HEK293T (cell line): Measurements from ENCODE around the gene DUSP18.
"Not testable (repeated sequence)": the region's sequence is repeated elsewhere in the genome, so short reads cannot be mapped to it uniquely, and the experiment has no call there.

Source experiments
- CTCF ChIA-PET: fragments of 350-600 bp; formaldehyde crosslinking; extraction: SDS; loops from one replicate; lab custom pipeline; 2021; ENCODE audit warnings: antibody characterized with exemption, inconsistent platforms; lab: Yijun Ruan, JAX
- POLR2A ChIA-PET: fragments of 350-600 bp; formaldehyde crosslinking; extraction: SDS; loops from one replicate; lab custom pipeline; 2020; ENCODE audit warnings: antibody characterized with exemption, inconsistent platforms; lab: Yijun Ruan, JAX
- DNase-seq: peaks from one replicate; pipeline ENCODE4 v3.0.0; 2012; ENCODE audit warnings: mixed read lengths; ENCODE audit errors: extremely low spot score
- ARNT ChIP-seq: fragments of 450-650 bp; IDR thresholded peaks from 2 replicates; pipeline ENCODE4 v1.6.1; 2017; ENCODE audit warnings: mild to moderate bottlenecking
- BHLHE40 ChIP-seq: fragments of 450-650 bp; IDR thresholded peaks from 2 replicates; pipeline ENCODE4 v1.6.1; 2016; ENCODE audit warnings: mild to moderate bottlenecking, moderate library complexity, borderline replicate concordance
- CTBP1 ChIP-seq: fragments of 450-650 bp; IDR thresholded peaks from 2 replicates; pipeline ENCODE4 v1.6.1; 2016; ENCODE audit warnings: borderline replicate concordance
- ELF4 ChIP-seq: fragments of 450-650 bp; IDR thresholded peaks from 2 replicates; pipeline ENCODE4 v1.6.1; 2017; ENCODE audit warnings: antibody characterized with exemption
- FOXA1 ChIP-seq: fragments of 450-650 bp; IDR thresholded peaks from 2 replicates; pipeline ENCODE4 v1.6.1; 2016; ENCODE audit warnings: mild to moderate bottlenecking
- FOXK2 ChIP-seq: fragments of 450-650 bp; IDR thresholded peaks from 2 replicates; pipeline ENCODE4 v1.6.1; 2016; ENCODE audit warnings: mild to moderate bottlenecking
- FOXM1 ChIP-seq: fragments of 450-650 bp; IDR thresholded peaks from 2 replicates; pipeline ENCODE4 v1.6.1; 2017; ENCODE audit warnings: mild to moderate bottlenecking, borderline replicate concordance
- HDGF ChIP-seq: fragments of 450-650 bp; IDR thresholded peaks from 2 replicates; pipeline ENCODE4 v1.6.1; 2017; ENCODE audit warnings: antibody characterized with exemption, borderline replicate concordance
- L3MBTL2 ChIP-seq: fragments of 450-650 bp; conservative IDR thresholded peaks from 2 replicates; pipeline ENCODE4 v1.6.1; 2016; ENCODE audit warnings: mild to moderate bottlenecking
- LEF1 ChIP-seq: fragments of 450-650 bp; IDR thresholded peaks from 2 replicates; pipeline ENCODE4 v1.6.1; 2017; ENCODE audit warnings: mild to moderate bottlenecking, borderline replicate concordance
- NFRKB ChIP-seq: fragments of 450-650 bp; IDR thresholded peaks from 2 replicates; pipeline ENCODE4 v1.6.1; 2016; ENCODE audit warnings: mild to moderate bottlenecking, moderate library complexity
- PKNOX1 ChIP-seq: fragments of 450-650 bp; IDR thresholded peaks from 2 replicates; pipeline ENCODE4 v1.6.1; 2016
- SP1 ChIP-seq: fragments of 450-650 bp; IDR thresholded peaks from 2 replicates; pipeline ENCODE4 v1.6.1; 2017
- SUZ12 ChIP-seq: fragments of 450-650 bp; IDR thresholded peaks from 2 replicates; pipeline ENCODE4 v1.6.1; 2016; ENCODE audit warnings: mild to moderate bottlenecking
- TARDBP ChIP-seq: fragments of 450-650 bp; IDR thresholded peaks from 2 replicates; pipeline ENCODE4 v1.6.1; 2016
- ZNF384 ChIP-seq: fragments of 450-650 bp; IDR thresholded peaks from 2 replicates; pipeline ENCODE4 v1.6.1; 2016

Gene DUSP18

GRCh38 chr22:30680991-30681770 lies 13.5 kb upstream of the DUSP18 start:
- POLR2A ChIA-PET, result interaction anchor here (1.1 to 1.9 kb wide), 2 partner anchors 14 to 46 kb away, joined by 3 to 4 read pairs; partner anchors contain the start of gene SLC35E4
- CTCF ChIA-PET, result interaction anchor here (0.6 kb wide), 1 partner anchor 11 kb away, joined by 3 read pairs; no protein-coding TSS in a partner anchor
- DNase-seq, result no peak
- TF ChIP-seq CTBP1, result no peak
- TF ChIP-seq L3MBTL2, result no peak
- no peak for TF ChIP-seq FOXM1
- no peak for TF ChIP-seq ZNF384
- TF ChIP-seq LEF1, result no peak

GRCh38 chr22:30679895-30680690 lies 12.4 kb upstream of the DUSP18 start:
- DNase-seq, result not testable (repeated sequence)
- CTCF ChIA-PET, result interaction anchor here (1.2 kb wide), 1 partner anchor 12 kb away, joined by 3 read pairs; the partner anchor contains the start of gene DUSP18
- POLR2A ChIA-PET, result interaction anchor here (1.2 to 1.9 kb wide), 3 partner anchors 12 to 73 kb away, joined by 3 to 4 read pairs (median 4); partner anchors contain the start of genes DUSP18, SLC35E4 and TCN2

- CTCF ChIA-PET, result not testable (repeated sequence)
Observed at GRCh38 chr22:30676565-30676964, 8.9 kb upstream of the DUSP18 start.

GRCh38 chr22:30675436-30675835 lies 7.8 kb upstream of the DUSP18 start:
- DNase-seq, result no peak
- POLR2A ChIA-PET, result no interaction called here
- CTCF ChIA-PET, result no interaction called here
- no peak for TF ChIP-seq SP1
- TF ChIP-seq TARDBP, result no peak
- no peak for TF ChIP-seq ARNT
- TF ChIP-seq BHLHE40, result no peak
- no peak for TF ChIP-seq CTBP1
- no peak for TF ChIP-seq SUZ12
- no peak for TF ChIP-seq L3MBTL2
- TF ChIP-seq ELF4, result no peak

More at GRCh38 chr22:30676565-30676964, 8.9 kb upstream of the DUSP18 start:
- DNase-seq, POLR2A ChIA-PET: not testable (repeated sequence)

- no peak for DNase-seq
- POLR2A ChIA-PET, result no interaction called here
- CTCF ChIA-PET, result no interaction called here
- no peak for TF ChIP-seq LEF1
- no peak for TF ChIP-seq TARDBP
- no peak for TF ChIP-seq L3MBTL2
- no peak for TF ChIP-seq FOXK2
- TF ChIP-seq ARNT, result no peak
- TF ChIP-seq ZNF384, result no peak
Observed at GRCh38 chr22:30674482-30674881, 6.8 kb upstream of the DUSP18 start.

GRCh38 chr22:30673136-30673535 lies 5.5 kb upstream of the DUSP18 start:
- TF ChIP-seq LEF1, result no peak
- no peak for TF ChIP-seq PKNOX1
- TF ChIP-seq ARNT, result no peak
- TF ChIP-seq NFRKB, result no peak
- TF ChIP-seq HDGF, result no peak
- TF ChIP-seq BHLHE40, result no peak
- no peak for TF ChIP-seq TARDBP
- no peak for TF ChIP-seq L3MBTL2
- no peak for TF ChIP-seq ELF4
- TF ChIP-seq CTBP1, result no peak
- TF ChIP-seq FOXA1, result no peak
- no peak for TF ChIP-seq FOXK2
- TF ChIP-seq ZNF384, result no peak
- TF ChIP-seq SP1, result no peak
- no peak for TF ChIP-seq FOXM1
- TF ChIP-seq SUZ12, result no peak
- ChIA-PET CTCF (no interaction called here), POLR2A (no interaction called here)
- no peak for DNase-seq

- POLR2A ChIA-PET, result no interaction called here
- CTCF ChIA-PET, result no interaction called here
- no peak for TF ChIP-seq FOXK2
- no peak for TF ChIP-seq NFRKB
- TF ChIP-seq HDGF, result no peak
- TF ChIP-seq SP1, result no peak
- no peak for TF ChIP-seq SUZ12
- no peak for TF ChIP-seq ELF4
- no peak for TF ChIP-seq CTBP1
- TF ChIP-seq L3MBTL2, result no peak
- TF ChIP-seq ZNF384, result no peak
- no peak for TF ChIP-seq PKNOX1
- TF ChIP-seq LEF1, result no peak
- no peak for TF ChIP-seq FOXA1
- DNase-seq, result no peak
Observed at GRCh38 chr22:30671071-30671470, 3.4 kb upstream of the DUSP18 start.
